Dendritic cell treated with granulocyte-macrophage colony-stimulating factor and Interleukin-4, amounts not matched to agents 40 ng/mL and 50 ng/mL, for 4 days (primary cell): ENCODE measurements around the gene RER1.
A peak's percentile ranks its signal among the peaks of the same experiment; 100 is the strongest.

Experiments
- H3K27ac Mint-ChIP-seq: one replicate; pipeline ENCODE4 v1.8.0; 2022; ENCODE audit warnings: mild to moderate bottlenecking, mixed read lengths
- H3K27me3 Mint-ChIP-seq: one replicate; pipeline ENCODE4 v1.8.0; 2022; ENCODE audit warnings: mild to moderate bottlenecking, mixed read lengths
- H3K36me3 Mint-ChIP-seq: one replicate; pipeline ENCODE4 v1.8.0; 2022; ENCODE audit warnings: low read depth, mixed read lengths
- H3K4me1 Mint-ChIP-seq: one replicate; pipeline ENCODE4 v1.8.0; 2022; ENCODE audit warnings: low read depth, mixed read lengths
- H3K4me3 Mint-ChIP-seq: one replicate; pipeline ENCODE4 v1.8.0; 2022; ENCODE audit warnings: mild to moderate bottlenecking, moderate library complexity, mixed read lengths
- H3K9me3 Mint-ChIP-seq: one replicate; pipeline ENCODE4 v1.8.0; 2022; ENCODE audit warnings: mixed read lengths
- intact Hi-C: fragments of 100-400 bp; cut with micrococcal nuclease; formaldehyde crosslinking; loops from one replicate; pipeline ENCODE4 v1.15.0; 2022

RER1 gene

GRCh38 chr1:2386636-2387611 lies 4.7 kb upstream of the RER1 start:
- H3K9me3 Mint-ChIP-seq: no peaks in the 10 kb centered on the region
- H3K4me3 Mint-ChIP-seq: no peak overlapping the region
- peaks cover 20% of the 10 kb centered on the region for H3K4me1 Mint-ChIP-seq
- H3K27me3 Mint-ChIP-seq: no peaks in the 10 kb centered on the region
- peaks cover 20% of the 10 kb centered on the region for H3K36me3 Mint-ChIP-seq
- intact Hi-C loops: no loop called here
- H3K27ac Mint-ChIP-seq: no peak overlapping the region

GRCh38 chr1:2388004-2388913 lies 3.4 kb upstream of the RER1 start:
- Mint-ChIP-seq H3K36me3 (peaks cover 30% of the 10 kb centered on the region), H3K4me3 (no peak overlapping the region), H3K27ac (peak overlapping the region; percentile 23), H3K4me1 (peaks cover 23% of the 10 kb centered on the region), H3K9me3 (no peaks in the 10 kb centered on the region), H3K27me3 (no peaks in the 10 kb centered on the region)
- intact Hi-C loops: no loop called here

GRCh38 chr1:2389644-2390043 lies 2.0 kb upstream of the RER1 start:
- Mint-ChIP-seq H3K27me3 (no peaks in the 10 kb centered on the region), H3K9me3 (no peaks in the 10 kb centered on the region), H3K4me1 (peaks cover 37% of the 10 kb centered on the region), H3K27ac (peak overlapping the region; percentile 65), H3K4me3 (peak overlapping the region; percentile 81), H3K36me3 (peaks cover 44% of the 10 kb centered on the region)
- intact Hi-C loops: no loop called here

GRCh38 chr1:2391931-2392509 lies 379 bp downstream of the RER1 start:
- Mint-ChIP-seq H3K4me3 (peak overlapping the region; percentile 81), H3K27me3 (no peaks in the 10 kb centered on the region), H3K9me3 (no peaks in the 10 kb centered on the region), H3K27ac (peak overlapping the region; percentile 65), H3K4me1 (peaks cover 48% of the 10 kb centered on the region), H3K36me3 (peaks cover 63% of the 10 kb centered on the region)
- intact Hi-C loops: no loop called here

GRCh38 chr1:2392686-2393085 lies 1.0 kb downstream of the RER1 start:
- intact Hi-C loops: no loop called here
- peak overlapping the region; percentile 73 for H3K4me3 Mint-ChIP-seq
- no peaks in the 10 kb centered on the region for H3K27me3 Mint-ChIP-seq
- peaks cover 48% of the 10 kb centered on the region for H3K4me1 Mint-ChIP-seq
- peak overlapping the region; percentile 65 for H3K27ac Mint-ChIP-seq
- H3K9me3 Mint-ChIP-seq: no peaks in the 10 kb centered on the region
- peaks cover 65% of the 10 kb centered on the region for H3K36me3 Mint-ChIP-seq

- peaks cover 65% of the 10 kb centered on the region for H3K36me3 Mint-ChIP-seq
- peaks cover 48% of the 10 kb centered on the region for H3K4me1 Mint-ChIP-seq
- H3K4me3 Mint-ChIP-seq: peak overlapping the region; percentile 73
- H3K27me3 Mint-ChIP-seq: no peaks in the 10 kb centered on the region
- H3K27ac Mint-ChIP-seq: peak overlapping the region; percentile 65
- H3K9me3 Mint-ChIP-seq: no peaks in the 10 kb centered on the region
- intact Hi-C loops: no loop called here
Observed at GRCh38 chr1:2393471-2393877, 1.8 kb downstream of the RER1 start.

- H3K27me3 Mint-ChIP-seq: no peaks in the 10 kb centered on the region
- no peak overlapping the region for H3K4me3 Mint-ChIP-seq
- H3K27ac Mint-ChIP-seq: peak overlapping the region; percentile 8
- H3K36me3 Mint-ChIP-seq: peaks cover 70% of the 10 kb centered on the region
- H3K4me1 Mint-ChIP-seq: peaks cover 48% of the 10 kb centered on the region
- no peaks in the 10 kb centered on the region for H3K9me3 Mint-ChIP-seq
- intact Hi-C loops: no loop called here
Observed at GRCh38 chr1:2394220-2394619, 2.6 kb downstream of the RER1 start.

GRCh38 chr1:2394761-2395160 lies 3.1 kb downstream of the RER1 start:
- Mint-ChIP-seq H3K9me3 (no peaks in the 10 kb centered on the region), H3K27ac (peak overlapping the region; percentile 8), H3K4me3 (no peak overlapping the region)

GRCh38 chr1:2395245-2395644 lies 3.6 kb downstream of the RER1 start:
- Mint-ChIP-seq H3K27ac (peak overlapping the region; percentile 8), H3K4me3 (no peak overlapping the region)

More at GRCh38 chr1:2394761-2395160, 3.1 kb downstream of the RER1 start:
- intact Hi-C loops: no loop called here
- H3K27me3 Mint-ChIP-seq: no peaks in the 10 kb centered on the region
- H3K36me3 Mint-ChIP-seq: peaks cover 75% of the 10 kb centered on the region
- H3K4me1 Mint-ChIP-seq: peaks cover 46% of the 10 kb centered on the region

GRCh38 chr1:2396059-2396458 lies 4.4 kb downstream of the RER1 start:
- Mint-ChIP-seq H3K27ac (peak overlapping the region; percentile 41), H3K36me3 (peaks cover 88% of the 10 kb centered on the region), H3K4me1 (peaks cover 39% of the 10 kb centered on the region), H3K27me3 (no peaks in the 10 kb centered on the region), H3K9me3 (no peaks in the 10 kb centered on the region), H3K4me3 (no peak overlapping the region)
- intact Hi-C loops: no loop called here

More at GRCh38 chr1:2395245-2395644, 3.6 kb downstream of the RER1 start:
- H3K27me3 Mint-ChIP-seq: no peaks in the 10 kb centered on the region
- intact Hi-C loops: no loop called here
- no peaks in the 10 kb centered on the region for H3K9me3 Mint-ChIP-seq
- peaks cover 41% of the 10 kb centered on the region for H3K4me1 Mint-ChIP-seq
- peaks cover 80% of the 10 kb centered on the region for H3K36me3 Mint-ChIP-seq

GRCh38 chr1:2396476-2396875 lies 4.8 kb downstream of the RER1 start:
- H3K36me3 Mint-ChIP-seq: peaks cover 92% of the 10 kb centered on the region
- H3K27ac Mint-ChIP-seq: peak overlapping the region; percentile 41
- H3K9me3 Mint-ChIP-seq: no peaks in the 10 kb centered on the region
- H3K4me3 Mint-ChIP-seq: no peak overlapping the region
- no peaks in the 10 kb centered on the region for H3K27me3 Mint-ChIP-seq
- peaks cover 39% of the 10 kb centered on the region for H3K4me1 Mint-ChIP-seq
- intact Hi-C loops: no loop called here

- Mint-ChIP-seq H3K4me1 (peaks cover 39% of the 10 kb centered on the region), H3K27ac (no peak overlapping the region), H3K36me3 (peaks cover 99% of the 10 kb centered on the region), H3K4me3 (no peak overlapping the region), H3K27me3 (no peaks in the 10 kb centered on the region), H3K9me3 (no peaks in the 10 kb centered on the region)
- intact Hi-C loops: no loop called here
Observed at GRCh38 chr1:2397007-2397679, 5.5 kb downstream of the RER1 start.

- H3K4me3 Mint-ChIP-seq: no peak overlapping the region
- peaks cover 22% of the 10 kb centered on the region for H3K4me1 Mint-ChIP-seq
- H3K27me3 Mint-ChIP-seq: no peaks in the 10 kb centered on the region
- intact Hi-C loops: no loop called here
- H3K36me3 Mint-ChIP-seq: peaks cover 100% of the 10 kb centered on the region
- no peaks in the 10 kb centered on the region for H3K9me3 Mint-ChIP-seq
- H3K27ac Mint-ChIP-seq: no peak overlapping the region
Observed at GRCh38 chr1:2398871-2399270, 7.2 kb downstream of the RER1 start.
